ENCODE measurements around the gene SEMA4C. TPM values are rescaled to one million over a fixed set of nuclear protein-coding genes. Genes with fewer than 3 reads are reported as not detected.

SEMA4C gene
- total RNA-seq, 1 donor from 2014 or later: 119 TPM

DNA sequence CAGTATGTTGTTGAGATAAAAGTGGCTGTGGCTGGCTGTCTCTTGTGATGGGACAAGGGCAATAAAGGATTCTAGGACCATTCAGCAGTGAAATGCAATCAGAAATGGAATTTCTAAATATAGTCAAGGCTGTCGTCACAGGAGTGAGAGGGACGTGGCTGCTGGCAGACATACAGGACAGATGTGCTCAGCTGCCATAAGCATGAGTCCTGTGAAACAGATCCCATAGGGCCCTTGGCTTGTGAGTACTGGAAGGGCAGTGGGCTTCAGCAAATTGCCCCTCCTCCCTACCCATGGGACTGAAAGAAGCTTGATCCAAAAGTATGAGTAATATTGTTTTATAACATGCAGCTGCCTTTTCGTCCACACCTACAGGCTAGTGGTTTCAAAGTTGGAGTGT is 58.0 kb downstream of the SEMA4C start:
- TF ChIP-seq, protein P1, sequence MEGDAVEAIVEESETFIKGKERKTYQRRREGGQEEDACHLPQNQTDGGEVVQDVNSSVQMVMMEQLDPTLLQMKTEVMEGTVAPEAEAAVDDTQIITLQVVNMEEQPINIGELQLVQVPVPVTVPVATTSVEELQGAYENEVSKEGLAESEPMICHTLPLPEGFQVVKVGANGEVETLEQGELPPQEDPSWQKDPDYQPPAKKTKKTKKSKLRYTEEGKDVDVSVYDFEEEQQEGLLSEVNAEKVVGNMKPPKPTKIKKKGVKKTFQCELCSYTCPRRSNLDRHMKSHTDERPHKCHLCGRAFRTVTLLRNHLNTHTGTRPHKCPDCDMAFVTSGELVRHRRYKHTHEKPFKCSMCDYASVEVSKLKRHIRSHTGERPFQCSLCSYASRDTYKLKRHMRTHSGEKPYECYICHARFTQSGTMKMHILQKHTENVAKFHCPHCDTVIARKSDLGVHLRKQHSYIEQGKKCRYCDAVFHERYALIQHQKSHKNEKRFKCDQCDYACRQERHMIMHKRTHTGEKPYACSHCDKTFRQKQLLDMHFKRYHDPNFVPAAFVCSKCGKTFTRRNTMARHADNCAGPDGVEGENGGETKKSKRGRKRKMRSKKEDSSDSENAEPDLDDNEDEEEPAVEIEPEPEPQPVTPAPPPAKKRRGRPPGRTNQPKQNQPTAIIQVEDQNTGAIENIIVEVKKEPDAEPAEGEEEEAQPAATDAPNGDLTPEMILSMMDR (IDR thresholded peaks at IDR 0.05; ENCODE audit: partially characterized antibody, unreplicated experiment): no peak
- peaks cover 15% of the 10 kb centered on the region for H3K9me3 Mint-ChIP-seq (ENCODE audit: unreplicated experiment)
- peaks cover 34% of the 10 kb centered on the region for H3K4me1 Mint-ChIP-seq (ENCODE audit: low read depth, unreplicated experiment)
- H3K36me3 Mint-ChIP-seq (ENCODE audit: unreplicated experiment): no peaks in the 10 kb centered on the region
- H3K4me3 Mint-ChIP-seq (ENCODE audit: unreplicated experiment): peak overlapping the region; percentile 55
- H3K27me3 Mint-ChIP-seq (ENCODE audit: unreplicated experiment): peaks cover 19% of the 10 kb centered on the region
- DNase-seq: peak; percentile 52
- H3K27ac Mint-ChIP-seq (ENCODE audit: unreplicated experiment): peak overlapping the region; percentile 74

DNA sequence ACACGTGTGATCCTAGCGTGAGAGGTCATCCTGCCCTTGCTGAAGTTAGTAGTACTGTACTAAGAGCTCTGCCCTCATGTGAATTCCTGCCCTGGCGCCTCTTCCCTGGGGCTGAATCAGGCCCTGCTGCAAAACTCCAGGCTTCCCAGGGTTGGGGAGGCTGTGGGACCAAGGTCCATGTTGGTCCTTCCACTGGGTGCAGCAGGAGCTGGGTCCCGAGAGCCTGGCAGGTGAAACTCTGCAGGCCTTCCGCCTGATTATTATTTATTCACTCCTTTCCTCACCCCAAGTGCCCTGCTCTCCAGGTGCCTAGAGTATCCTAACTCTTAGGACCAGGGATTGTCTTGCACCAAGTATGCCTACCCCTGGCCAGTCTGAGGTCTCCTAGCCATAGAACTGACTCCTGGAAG is 59.1 kb downstream of the SEMA4C start:
- Mint-ChIP-seq H3K27me3 (ENCODE audit: unreplicated experiment) (peaks cover 19% of the 10 kb centered on the region), H3K9me3 (ENCODE audit: unreplicated experiment) (peaks cover 15% of the 10 kb centered on the region), H3K4me1 (ENCODE audit: low read depth, unreplicated experiment) (peaks cover 34% of the 10 kb centered on the region), H3K4me3 (ENCODE audit: unreplicated experiment) (no peak overlapping the region), H3K27ac (ENCODE audit: unreplicated experiment) (peak overlapping the region; percentile 65), H3K36me3 (ENCODE audit: unreplicated experiment) (no peaks in the 10 kb centered on the region)
- DNase-seq: no peak
- TF ChIP-seq, protein P1 (IDR thresholded peaks at IDR 0.05; ENCODE audit: partially characterized antibody, unreplicated experiment): no peak

DNA sequence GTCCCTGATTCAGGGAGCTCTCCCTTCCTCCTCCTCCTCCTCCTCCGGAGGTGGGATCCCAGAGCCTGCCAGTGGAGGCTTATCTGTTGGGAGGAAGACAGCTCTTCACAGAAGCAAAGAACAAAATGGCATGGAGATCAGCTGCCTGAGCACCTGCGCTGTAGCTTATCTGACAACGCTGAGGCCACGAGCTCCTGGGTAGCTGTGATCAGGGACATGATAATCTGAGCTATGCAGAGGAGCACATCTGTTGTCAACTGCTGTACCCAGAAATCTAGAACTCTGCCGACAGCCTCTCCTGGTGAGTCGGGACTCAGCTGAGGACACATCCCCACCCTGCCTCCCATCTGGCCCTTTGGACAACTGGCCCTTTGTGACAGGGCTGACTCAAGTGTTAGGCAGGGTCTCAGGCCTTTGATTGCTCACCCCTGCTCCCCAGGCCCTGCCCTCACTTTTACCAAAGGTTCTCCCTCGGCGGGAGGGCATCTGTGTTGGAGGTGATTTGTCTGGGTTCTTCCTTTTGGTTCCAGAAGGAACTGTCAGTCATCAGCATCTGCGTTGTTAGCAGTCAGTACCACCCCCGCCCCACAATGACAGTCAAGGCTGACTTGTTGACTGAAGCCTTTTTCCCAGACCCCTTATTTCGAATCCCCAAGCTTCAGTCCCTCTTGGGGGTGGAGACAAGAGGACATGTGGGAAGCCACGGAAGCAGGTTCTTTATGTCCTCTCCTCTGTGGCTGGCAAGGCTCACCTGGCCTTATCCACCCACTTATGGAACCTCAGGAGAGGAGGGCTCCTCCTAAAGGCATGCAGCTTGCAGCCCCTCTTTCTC is 59.7 kb downstream of the SEMA4C start:
- Mint-ChIP-seq H3K4me3 (ENCODE audit: unreplicated experiment) (peak overlapping the region; percentile 36), H3K9me3 (ENCODE audit: unreplicated experiment) (peaks cover 10% of the 10 kb centered on the region), H3K36me3 (ENCODE audit: unreplicated experiment) (no peaks in the 10 kb centered on the region), H3K4me1 (ENCODE audit: low read depth, unreplicated experiment) (peaks cover 34% of the 10 kb centered on the region), H3K27ac (ENCODE audit: unreplicated experiment) (peak overlapping the region; percentile 65), H3K27me3 (ENCODE audit: unreplicated experiment) (peaks cover 14% of the 10 kb centered on the region)
- TF ChIP-seq, protein P1 (IDR thresholded peaks at IDR 0.05; ENCODE audit: partially characterized antibody, unreplicated experiment): no peak
- no peak for DNase-seq

Other genes starting within 250 kb of the SEMA4C start
- 32.5 TPM for gene KANSL3, start 231.8 kb downstream of the SEMA4C start, total RNA-seq (ENCODE audit: unreplicated experiment)
- 0.51 TPM for gene FER1L5, start 227.3 kb downstream of the SEMA4C start, total RNA-seq (ENCODE audit: unreplicated experiment)
- gene LMAN2L, start 130.0 kb downstream of the SEMA4C start, total RNA-seq (ENCODE audit: unreplicated experiment): 14.0 TPM
- 15.4 TPM for gene CNNM4, start 109.2 kb downstream of the SEMA4C start, total RNA-seq (ENCODE audit: unreplicated experiment)
- gene CNNM3, start 53.8 kb downstream of the SEMA4C start, total RNA-seq (ENCODE audit: unreplicated experiment): 22.3 TPM
- 5.7 TPM for gene ANKRD23, start 26.1 kb downstream of the SEMA4C start, total RNA-seq (ENCODE audit: unreplicated experiment)
- gene ANKRD39, start 12.1 kb downstream of the SEMA4C start, total RNA-seq (ENCODE audit: unreplicated experiment): 25.7 TPM
- gene FAM178B, start 116.5 kb upstream of the SEMA4C start, total RNA-seq (ENCODE audit: unreplicated experiment): not detected
- gene FAHD2B, start 224.8 kb upstream of the SEMA4C start, total RNA-seq (ENCODE audit: unreplicated experiment): 21.2 TPM
- gene ANKRD36, start 243.1 kb upstream of the SEMA4C start, total RNA-seq (ENCODE audit: unreplicated experiment): 51.1 TPM

Measured in glutamatergic neuron (in vitro differentiated cells).